Measurements from ENCODE around the gene HDLBP. TPM values are rescaled to one million over a fixed set of nuclear protein-coding genes. Genes with fewer than 3 reads are reported as not detected.

The HDLBP gene
- total RNA-seq, 1 donor, result 929 TPM

DNA sequence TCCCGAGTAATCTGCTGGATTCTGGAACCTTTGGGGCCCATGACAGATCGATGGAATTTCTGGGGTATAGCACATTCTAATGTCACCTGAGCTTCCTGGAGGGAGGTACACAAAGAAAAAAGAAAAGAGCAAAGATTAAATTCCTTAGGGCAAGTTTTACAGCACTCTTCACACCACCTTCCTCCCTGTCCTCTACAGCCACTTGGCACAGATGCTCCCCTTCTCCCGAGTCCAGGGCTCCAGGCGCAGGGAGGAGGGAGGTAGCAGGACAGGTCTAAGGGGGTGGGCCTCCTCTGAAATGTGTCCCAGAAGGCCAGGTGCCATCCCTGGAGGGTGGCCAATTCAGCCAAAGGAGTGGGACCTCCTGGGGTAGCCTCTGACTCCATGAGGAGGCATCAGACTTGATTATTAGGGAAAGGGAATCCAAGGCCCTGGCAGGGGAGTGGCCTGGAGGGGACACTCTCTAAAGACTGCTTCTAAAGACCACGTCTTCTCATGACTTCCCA, 76.7 kb downstream of the HDLBP start:
- TF ChIP-seq, protein P1, sequence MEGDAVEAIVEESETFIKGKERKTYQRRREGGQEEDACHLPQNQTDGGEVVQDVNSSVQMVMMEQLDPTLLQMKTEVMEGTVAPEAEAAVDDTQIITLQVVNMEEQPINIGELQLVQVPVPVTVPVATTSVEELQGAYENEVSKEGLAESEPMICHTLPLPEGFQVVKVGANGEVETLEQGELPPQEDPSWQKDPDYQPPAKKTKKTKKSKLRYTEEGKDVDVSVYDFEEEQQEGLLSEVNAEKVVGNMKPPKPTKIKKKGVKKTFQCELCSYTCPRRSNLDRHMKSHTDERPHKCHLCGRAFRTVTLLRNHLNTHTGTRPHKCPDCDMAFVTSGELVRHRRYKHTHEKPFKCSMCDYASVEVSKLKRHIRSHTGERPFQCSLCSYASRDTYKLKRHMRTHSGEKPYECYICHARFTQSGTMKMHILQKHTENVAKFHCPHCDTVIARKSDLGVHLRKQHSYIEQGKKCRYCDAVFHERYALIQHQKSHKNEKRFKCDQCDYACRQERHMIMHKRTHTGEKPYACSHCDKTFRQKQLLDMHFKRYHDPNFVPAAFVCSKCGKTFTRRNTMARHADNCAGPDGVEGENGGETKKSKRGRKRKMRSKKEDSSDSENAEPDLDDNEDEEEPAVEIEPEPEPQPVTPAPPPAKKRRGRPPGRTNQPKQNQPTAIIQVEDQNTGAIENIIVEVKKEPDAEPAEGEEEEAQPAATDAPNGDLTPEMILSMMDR (IDR thresholded peaks at IDR 0.05; ENCODE audit: insufficient read depth, low read length), result no peak
- no peak for DNase-seq (ENCODE audit: low read depth)
- no peak overlapping the region for H3K4me3 ChIP-seq (ENCODE audit: low read depth, low read length)

DNA sequence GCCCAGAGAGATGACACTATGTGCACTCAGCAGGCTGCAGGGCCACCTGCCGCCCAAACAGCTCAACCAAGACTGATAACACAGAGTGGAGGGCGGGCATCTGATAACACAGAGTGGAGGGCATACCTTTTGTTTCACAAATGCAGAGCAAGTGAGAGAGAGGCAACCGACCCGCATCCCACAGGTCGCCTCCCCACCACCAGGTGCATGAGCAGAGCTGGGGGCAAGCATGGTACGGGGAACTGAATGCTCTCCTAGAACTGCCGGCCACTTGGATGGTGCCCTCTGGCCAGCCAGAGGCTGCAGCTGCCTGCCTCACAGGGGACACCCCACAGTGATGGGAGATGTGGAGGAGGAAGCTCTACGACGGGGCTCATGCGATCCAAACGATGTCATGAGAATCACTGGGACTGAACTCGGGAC, 77.5 kb downstream of the HDLBP start:
- DNase-seq (ENCODE audit: low read depth), result no peak
- TF ChIP-seq, protein P1 (IDR thresholded peaks at IDR 0.05; ENCODE audit: insufficient read depth, low read length), result no peak
- H3K4me3 ChIP-seq (ENCODE audit: low read depth, low read length), result no peak overlapping the region

DNA sequence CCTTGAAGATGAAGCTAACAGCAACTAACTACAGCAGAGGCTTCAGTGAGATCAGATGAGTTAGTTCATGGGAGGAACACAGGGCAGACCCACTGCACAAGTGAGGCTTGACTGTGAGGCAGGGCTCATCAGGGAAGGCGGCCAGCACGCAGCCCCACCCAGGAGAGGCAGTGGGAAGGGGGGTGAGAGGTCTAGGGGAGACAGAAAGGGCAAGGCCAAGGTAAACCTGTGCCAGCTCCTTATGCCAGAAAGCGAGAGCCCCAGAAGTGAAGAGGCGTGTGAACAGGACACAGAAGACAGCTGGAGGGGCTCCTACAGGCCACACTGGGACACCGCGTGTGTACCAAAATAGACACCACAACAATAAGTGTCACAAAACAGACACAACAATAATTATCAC, 78.4 kb downstream of the HDLBP start:
- DNase-seq (ENCODE audit: low read depth), result no peak
- TF ChIP-seq, protein P1 (IDR thresholded peaks at IDR 0.05; ENCODE audit: insufficient read depth, low read length), result no peak
- no peak overlapping the region for H3K4me3 ChIP-seq (ENCODE audit: low read depth, low read length)

DNA sequence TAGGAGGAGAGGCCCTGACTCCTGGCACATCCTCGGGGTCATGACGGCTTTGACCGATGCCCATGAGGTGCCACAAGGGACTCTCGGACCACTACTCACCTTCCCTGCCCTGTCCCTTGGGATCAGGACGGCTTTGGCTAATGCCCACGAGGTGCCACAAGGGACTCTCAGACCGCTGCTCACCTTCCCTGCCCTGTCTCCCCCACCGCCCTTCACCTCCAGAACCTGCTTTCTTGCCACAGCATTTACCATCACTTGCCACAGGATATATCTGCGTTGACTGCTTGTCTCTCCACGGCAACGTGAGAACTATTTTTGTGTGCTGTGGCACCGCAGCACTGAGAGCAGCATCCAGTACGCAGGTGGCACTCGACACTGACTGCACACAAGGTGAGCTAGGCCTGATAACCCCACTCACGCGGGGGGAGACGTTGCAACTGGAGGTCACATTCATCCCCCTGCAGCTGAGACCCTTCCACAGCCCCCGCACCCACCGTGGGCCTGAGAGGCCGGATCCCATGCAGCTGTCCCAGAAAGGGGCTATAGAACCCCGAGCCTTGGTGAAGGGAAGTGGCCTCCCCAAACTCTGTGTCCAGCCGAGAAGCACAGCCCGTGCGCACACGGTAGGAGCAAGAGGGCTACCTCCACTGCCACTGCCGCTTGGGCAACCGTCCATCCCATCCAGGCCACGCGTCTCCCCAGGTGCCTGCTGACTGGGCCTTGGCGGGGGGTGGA, 79.4 kb downstream of the HDLBP start:
- TF ChIP-seq, protein P1 (IDR thresholded peaks at IDR 0.05; ENCODE audit: insufficient read depth, low read length), result no peak
- DNase-seq (ENCODE audit: low read depth), result no peak
- H3K4me3 ChIP-seq (ENCODE audit: low read depth, low read length), result no peak overlapping the region

DNA sequence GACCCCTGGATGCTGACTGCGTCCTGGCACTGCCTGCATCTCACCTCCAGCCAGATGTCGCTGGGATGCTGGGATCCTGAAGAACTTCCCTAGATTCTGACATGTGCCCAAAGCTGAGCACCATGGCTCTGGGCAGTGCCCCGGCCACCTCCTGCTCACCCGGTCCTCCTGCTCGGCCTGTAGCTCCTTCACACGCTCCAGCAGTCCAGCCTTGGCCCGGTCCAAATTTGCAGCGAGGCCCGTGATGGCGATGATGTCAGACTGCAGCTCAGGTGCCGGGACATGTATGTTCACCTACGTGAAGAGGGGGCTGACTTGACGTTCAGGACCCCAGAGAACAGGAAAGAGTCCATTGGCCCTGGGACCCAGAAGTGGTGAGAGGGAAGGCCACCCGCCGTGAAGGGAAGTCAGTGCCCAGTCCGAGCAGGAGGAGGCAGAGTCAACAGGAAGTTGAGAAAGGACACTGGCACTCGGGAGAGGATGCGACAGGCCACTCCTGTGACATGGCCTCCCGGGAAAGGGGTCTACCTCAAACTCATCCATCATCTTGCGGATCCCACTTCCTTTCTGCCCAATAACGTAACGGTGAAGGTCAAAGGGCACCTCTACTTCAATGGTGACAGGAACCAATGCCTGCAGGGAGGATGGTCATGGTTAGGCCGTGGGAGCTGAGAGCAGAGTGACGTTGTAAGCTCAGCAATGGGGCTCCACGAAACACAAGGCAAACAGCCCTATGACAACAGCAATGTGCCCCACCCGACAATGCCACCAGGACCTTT, 80.3 kb downstream of the HDLBP start:
- DNase-seq (ENCODE audit: low read depth), result no peak
- H3K4me3 ChIP-seq (ENCODE audit: low read depth, low read length), result no peak overlapping the region
- TF ChIP-seq, protein P1 (IDR thresholded peaks at IDR 0.05; ENCODE audit: insufficient read depth, low read length), result no peak

DNA sequence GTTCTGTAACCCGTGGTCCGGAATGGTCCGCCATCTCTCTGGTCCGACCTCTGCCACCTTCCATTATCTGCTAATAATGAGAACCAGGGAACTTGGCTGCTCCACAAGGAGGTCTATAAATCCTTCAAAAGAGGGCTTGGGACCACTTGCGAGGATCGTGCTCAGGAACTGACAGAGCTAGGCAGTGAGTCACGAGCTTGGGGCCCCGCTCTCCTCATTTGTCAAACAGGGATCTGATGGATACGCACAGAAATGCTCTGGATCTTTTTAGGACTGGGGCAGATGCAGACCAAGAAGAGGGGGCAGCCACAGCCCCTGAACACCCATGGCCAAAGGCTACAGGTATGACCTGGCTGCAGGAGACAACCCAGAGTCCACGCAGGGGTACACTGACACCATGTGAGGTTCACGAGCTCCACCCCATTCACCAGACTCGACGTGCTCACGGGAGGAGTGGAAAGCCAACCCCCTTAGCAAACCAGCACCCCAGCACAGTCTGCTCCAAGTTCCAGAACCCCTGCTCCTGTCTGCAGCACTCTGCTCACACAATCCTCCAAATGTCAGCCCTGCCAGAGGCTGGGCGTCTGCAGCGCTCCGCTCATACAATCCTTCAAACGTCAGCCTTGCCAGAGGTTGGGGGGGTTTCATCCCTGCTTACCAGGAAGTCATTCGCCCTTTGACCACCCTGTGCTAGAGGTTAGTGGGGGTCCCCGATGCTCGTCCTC, 81.2 kb downstream of the HDLBP start:
- TF ChIP-seq, protein P1 (IDR thresholded peaks at IDR 0.05; ENCODE audit: insufficient read depth, low read length), result no peak

More for the DNA sequence above, 81.2 kb downstream of the HDLBP start:
- DNase-seq (ENCODE audit: low read depth), result no peak
- H3K4me3 ChIP-seq (ENCODE audit: low read depth, low read length), result no peak overlapping the region

All from fibroblast of the aortic adventitia (primary cell).